CD4-positive, alpha-beta T cell (primary cell): ENCODE measurements around the gene SLC5A2. TPM values are rescaled to one million over a fixed set of nuclear protein-coding genes. Genes with fewer than 3 reads are reported as not detected.

Source experiments
- total RNA-seq, 174 experiments: library from RNA in 2 of 174; stranded (reverse) in 2 of 174; gene quantifications; one replicate each; pipeline ENCODE4 v1.2.3 and lab custom pipeline; 2021 to 2026

Gene SLC5A2
- total RNA-seq, 2 experiments from 2014 or later: 4.1 to 5.3 TPM

Other genes with a start within 250 kb of the SLC5A2 start
- 1 to 10 TPM; 1.8 to 4.3 TPM for gene ITGAM, start 223.1 kb upstream of the SLC5A2 start, total RNA-seq
- gene ITGAX, start 127.9 kb upstream of the SLC5A2 start, total RNA-seq: 1 to 10 TPM; 5.5 to 6.0 TPM
- not detected for gene ITGAD, start 89.8 kb upstream of the SLC5A2 start, total RNA-seq
- gene COX6A2, start 54.8 kb upstream of the SLC5A2 start, total RNA-seq: not detected
- under 1 TPM in 1 of 2 experiments, not detected in 1; 0.16 TPM for gene ZNF843, start 40.3 kb upstream of the SLC5A2 start, total RNA-seq
- 10 to 100 TPM in 1 of 2 experiments, 1 to 10 TPM in 1; 8.5 to 10.8 TPM for gene ARMC5, start 23.6 kb upstream of the SLC5A2 start, total RNA-seq
- under 1 TPM; 0.36 to 0.42 TPM for gene TGFB1I1, start 11.0 kb upstream of the SLC5A2 start, total RNA-seq
- 10 to 100 TPM; 69.2 to 73.2 TPM for gene RUSF1, start 25.3 kb downstream of the SLC5A2 start, total RNA-seq
- gene AHSP, start 44.8 kb downstream of the SLC5A2 start, total RNA-seq: not detected